OCI-LY3 (cell line): Measurements from ENCODE around the gene GLP1R.

Experiments used
- H2AFZ ChIP-seq: fragments of 200-600, 300-600 bp; shearing (Covaris generic); 2 replicates; pipeline ENCODE4 v1.6.0; 2014; ENCODE audit warnings: antibody characterized with exemption, low read depth, low read length
- H3K27ac ChIP-seq: fragments of 200-600, 300-600 bp; sonication (generic); 2 replicates; pipeline ENCODE4 v1.5.1; 2014; ENCODE audit warnings: mild to moderate bottlenecking, low read length, moderate library complexity, mixed read lengths
- H3K27me3 ChIP-seq: fragments of 200-600, 300-600 bp; sonication (generic); 2 replicates; pipeline ENCODE4 v1.6.1; 2014; ENCODE audit warnings: low read depth, low read length, mixed read lengths
- H3K36me3 ChIP-seq: fragments of 200-600, 300-600 bp; sonication (generic); replicated peaks from 2 replicates; pipeline ENCODE3; 2014; ENCODE audit warnings: low read depth, low read length, mixed read lengths
- H3K4me1 ChIP-seq: fragments of 300-600, 200-600 bp; sonication (generic); 2 replicates; pipeline ENCODE4 v1.6.1; 2014; ENCODE audit warnings: low read length, mixed read lengths
- H3K4me2 ChIP-seq: fragments of 200-600, 300-600 bp; sonication (generic); 2 replicates; pipeline ENCODE4 v1.6.1; 2014; ENCODE audit warnings: low read length, mixed read lengths
- H3K4me3 ChIP-seq: fragments of 300-600, 200-600 bp; sonication (generic); 2 replicates; pipeline ENCODE4 v1.5.1; 2014; ENCODE audit warnings: antibody characterized with exemption, mild to moderate bottlenecking, low read length, moderate library complexity
- H3K79me2 ChIP-seq: fragments of 300-600, 200-600 bp; shearing (Covaris generic); 2 replicates; pipeline ENCODE4 v1.6.1; 2014; ENCODE audit warnings: mild to moderate bottlenecking, low read length, mixed read lengths
- H3K9ac ChIP-seq: fragments of 300-600, 200-600 bp; shearing (Covaris generic); 2 replicates; pipeline ENCODE4 v1.6.0; 2014; ENCODE audit warnings: mild to moderate bottlenecking, low read length, moderate library complexity
- H3K9me3 ChIP-seq: fragments of 200-600, 300-600 bp; shearing (Covaris generic); 2 replicates; pipeline ENCODE4 v1.6.1; 2014; ENCODE audit warnings: low read length, mixed read lengths; ENCODE audit not compliant: insufficient read depth
- H4K20me1 ChIP-seq: fragments of 200-600, 300-600 bp; sonication (generic); 2 replicates; pipeline ENCODE4 v1.6.1; 2016; ENCODE audit warnings: low read length, mixed read lengths; ENCODE audit not compliant: insufficient read depth
- EZH2phosphoT487 ChIP-seq: fragments of 200-600 bp; shearing (Covaris generic); IDR thresholded peaks from 2 replicates; pipeline ENCODE4 v1.6.1; 2018; ENCODE audit warnings: antibody characterized with exemption, mixed run types, low read depth
- TF ChIP-seq, protein P1 (sequence below): fragments of 200-600, 300-600 bp; sonication (generic); IDR thresholded peaks from 2 replicates; pipeline ENCODE4 v1.5.1; 2014; ENCODE audit warnings: antibody characterized with exemption, low read length, low read depth

Gene GLP1R

DNA sequence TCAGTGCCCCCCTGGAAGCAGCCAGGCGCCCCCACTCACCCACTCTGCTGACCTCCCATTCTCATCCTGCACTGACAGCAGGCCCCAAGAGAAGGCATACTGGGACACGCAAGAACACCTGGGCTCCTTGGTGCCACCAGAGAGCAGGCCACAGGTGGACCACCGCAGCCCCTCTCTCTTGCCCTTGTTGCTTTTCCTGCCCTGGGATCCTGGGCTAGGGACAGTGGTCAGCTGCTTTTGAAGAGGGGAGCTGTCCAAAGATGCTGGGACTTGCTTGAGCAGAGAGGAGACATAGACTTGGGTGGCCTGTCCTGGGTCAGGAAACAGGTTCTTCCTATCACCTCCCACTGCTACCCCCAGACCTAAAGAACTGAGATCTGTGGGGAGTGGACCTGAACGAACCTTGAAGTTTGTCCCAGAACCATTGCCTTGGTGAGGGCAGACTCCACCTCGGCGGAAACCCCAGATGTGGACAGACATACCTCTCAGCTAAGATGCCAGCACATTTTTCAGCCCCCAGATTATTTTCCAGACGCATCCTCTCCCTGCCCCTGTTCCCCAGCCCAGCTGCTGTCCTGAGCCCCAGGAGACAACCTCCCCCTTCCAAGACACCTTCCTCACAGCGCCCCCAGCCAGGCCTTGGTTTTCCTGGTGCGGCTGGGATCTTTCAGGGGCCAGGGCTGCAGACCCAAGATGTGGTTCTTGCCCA is 1.1 kb downstream of the GLP1R start:
- H3K4me3 ChIP-seq = no peak overlapping the region
- no peaks in the 10 kb centered on the region for H3K4me1 ChIP-seq
- H4K20me1 ChIP-seq = 0 out of 2 replicates have a peak, but pooled peaks cover 3% of the 10 kb centered on the region
- H3K79me2 ChIP-seq = no peaks in the 10 kb centered on the region
- no peak overlapping the region for H3K4me2 ChIP-seq
- no peaks in the 10 kb centered on the region for H3K36me3 ChIP-seq
- no peak overlapping the region for H3K27ac ChIP-seq
- H3K9ac ChIP-seq = no peak overlapping the region
- H3K27me3 ChIP-seq = peaks cover 42% of the 10 kb centered on the region
- TF ChIP-seq, protein P1, sequence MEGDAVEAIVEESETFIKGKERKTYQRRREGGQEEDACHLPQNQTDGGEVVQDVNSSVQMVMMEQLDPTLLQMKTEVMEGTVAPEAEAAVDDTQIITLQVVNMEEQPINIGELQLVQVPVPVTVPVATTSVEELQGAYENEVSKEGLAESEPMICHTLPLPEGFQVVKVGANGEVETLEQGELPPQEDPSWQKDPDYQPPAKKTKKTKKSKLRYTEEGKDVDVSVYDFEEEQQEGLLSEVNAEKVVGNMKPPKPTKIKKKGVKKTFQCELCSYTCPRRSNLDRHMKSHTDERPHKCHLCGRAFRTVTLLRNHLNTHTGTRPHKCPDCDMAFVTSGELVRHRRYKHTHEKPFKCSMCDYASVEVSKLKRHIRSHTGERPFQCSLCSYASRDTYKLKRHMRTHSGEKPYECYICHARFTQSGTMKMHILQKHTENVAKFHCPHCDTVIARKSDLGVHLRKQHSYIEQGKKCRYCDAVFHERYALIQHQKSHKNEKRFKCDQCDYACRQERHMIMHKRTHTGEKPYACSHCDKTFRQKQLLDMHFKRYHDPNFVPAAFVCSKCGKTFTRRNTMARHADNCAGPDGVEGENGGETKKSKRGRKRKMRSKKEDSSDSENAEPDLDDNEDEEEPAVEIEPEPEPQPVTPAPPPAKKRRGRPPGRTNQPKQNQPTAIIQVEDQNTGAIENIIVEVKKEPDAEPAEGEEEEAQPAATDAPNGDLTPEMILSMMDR = no peak
- TF ChIP-seq EZH2phosphoT487 = no peak
- H2AFZ ChIP-seq = no peak overlapping the region
- H3K9me3 ChIP-seq = no peaks in the 10 kb centered on the region

DNA sequence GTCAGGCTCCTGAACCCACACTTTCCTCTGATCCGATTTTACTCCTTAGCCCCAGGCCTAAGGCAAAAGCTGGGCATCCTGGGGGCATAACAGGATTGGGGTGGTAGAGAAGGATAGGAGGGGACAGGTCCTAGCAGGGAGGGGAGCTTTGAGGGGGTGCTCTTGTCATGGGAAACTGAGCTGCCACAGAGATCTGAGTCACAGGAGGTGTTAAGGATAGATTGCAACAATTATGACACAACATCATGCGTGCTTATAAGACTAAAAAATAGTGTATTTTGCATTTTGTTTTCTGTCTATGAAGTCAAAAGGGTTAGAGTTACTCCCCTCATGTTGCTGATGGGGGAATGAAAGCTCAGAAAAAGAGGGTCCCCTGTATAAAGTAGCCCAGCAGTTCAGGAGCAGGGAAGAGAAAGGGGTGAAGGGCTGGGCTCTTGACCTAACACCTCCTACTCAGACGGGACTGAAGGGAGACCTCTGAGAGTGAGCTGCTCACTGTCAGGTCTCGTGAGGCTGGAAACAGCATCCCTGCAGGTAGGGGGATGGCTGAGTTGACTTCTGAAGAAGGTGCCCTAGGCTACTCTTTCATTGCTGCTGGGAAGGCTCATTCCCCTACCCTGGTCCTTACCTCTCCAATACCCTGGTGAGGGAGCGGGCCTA is 2.0 kb downstream of the GLP1R start:
- H3K4me1 ChIP-seq = no peaks in the 10 kb centered on the region
- H3K4me3 ChIP-seq = no peak overlapping the region
- no peak overlapping the region for H3K9ac ChIP-seq
- no peaks in the 10 kb centered on the region for H3K36me3 ChIP-seq
- H3K27me3 ChIP-seq = peaks cover 42% of the 10 kb centered on the region
- H4K20me1 ChIP-seq = 0 out of 2 replicates have a peak, but pooled peaks cover 3% of the 10 kb centered on the region
- TF ChIP-seq EZH2phosphoT487 = no peak
- TF ChIP-seq, protein P1 = no peak
- H3K79me2 ChIP-seq = no peaks in the 10 kb centered on the region
- H2AFZ ChIP-seq = no peak overlapping the region
- no peak overlapping the region for H3K4me2 ChIP-seq
- H3K27ac ChIP-seq = no peak overlapping the region
- H3K9me3 ChIP-seq = no peaks in the 10 kb centered on the region

DNA sequence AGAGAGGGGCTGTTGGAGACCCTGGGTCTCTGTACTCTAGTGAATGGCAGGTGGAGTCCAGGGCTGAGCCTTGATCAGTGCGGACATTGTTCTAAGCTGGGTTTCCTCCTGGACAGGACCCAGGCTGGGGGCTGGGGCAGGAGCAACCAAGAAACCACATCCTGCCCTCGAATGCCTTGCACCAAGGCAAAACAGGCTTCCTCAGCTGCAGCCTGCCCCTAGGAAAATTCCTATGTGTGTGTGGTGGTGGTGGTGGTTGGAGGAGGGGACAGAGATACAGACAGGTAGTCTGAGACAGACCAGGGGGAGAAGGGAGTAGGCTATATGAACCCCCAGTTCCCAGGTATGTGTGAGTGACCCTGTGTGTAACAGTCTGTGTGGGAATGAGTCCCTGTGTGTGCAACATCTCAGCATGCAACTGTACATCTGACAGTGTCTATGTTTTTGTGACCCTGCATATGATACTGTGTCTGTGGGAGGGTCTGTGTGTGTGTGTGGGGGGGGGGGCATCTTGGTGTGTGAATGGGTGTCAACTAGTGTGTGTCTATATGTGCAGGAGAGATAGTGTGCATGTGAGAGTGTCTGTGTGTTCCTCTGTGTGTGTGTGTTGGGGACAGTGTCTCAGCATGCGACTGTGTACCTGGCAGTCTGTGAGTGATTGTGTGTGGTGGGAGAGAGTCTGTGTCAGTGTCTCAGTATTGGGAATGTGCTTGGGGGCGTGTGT is 3.0 kb downstream of the GLP1R start:
- no peak overlapping the region for H3K4me3 ChIP-seq
- 0 out of 2 replicates have a peak, but pooled peaks cover 3% of the 10 kb centered on the region for H4K20me1 ChIP-seq
- H3K4me2 ChIP-seq = no peak overlapping the region
- no peak overlapping the region for H2AFZ ChIP-seq
- H3K9ac ChIP-seq = no peak overlapping the region
- peaks cover 39% of the 10 kb centered on the region for H3K27me3 ChIP-seq
- H3K4me1 ChIP-seq = no peaks in the 10 kb centered on the region
- no peak overlapping the region for H3K27ac ChIP-seq
- no peaks in the 10 kb centered on the region for H3K9me3 ChIP-seq
- H3K79me2 ChIP-seq = no peaks in the 10 kb centered on the region
- no peaks in the 10 kb centered on the region for H3K36me3 ChIP-seq
- TF ChIP-seq, protein P1 = no peak
- TF ChIP-seq EZH2phosphoT487 = no peak
